Stimulated activated CD4-positive, alpha-beta T cell treated with anti-CD3 and anti-CD28 coated beads, Interleukin-1b, Interleukin-23, amount 100 ng/mL, for 4 hours (primary cell): ENCODE measurements around the gene ARID1B.

Source experiments
- DNase-seq, 2 donors: peaks; one replicate each; pipeline ENCODE4 v3.0.0-alpha.2; 2020; ENCODE audit warnings: low read depth in 2 of 2

The ARID1B gene

DNA sequence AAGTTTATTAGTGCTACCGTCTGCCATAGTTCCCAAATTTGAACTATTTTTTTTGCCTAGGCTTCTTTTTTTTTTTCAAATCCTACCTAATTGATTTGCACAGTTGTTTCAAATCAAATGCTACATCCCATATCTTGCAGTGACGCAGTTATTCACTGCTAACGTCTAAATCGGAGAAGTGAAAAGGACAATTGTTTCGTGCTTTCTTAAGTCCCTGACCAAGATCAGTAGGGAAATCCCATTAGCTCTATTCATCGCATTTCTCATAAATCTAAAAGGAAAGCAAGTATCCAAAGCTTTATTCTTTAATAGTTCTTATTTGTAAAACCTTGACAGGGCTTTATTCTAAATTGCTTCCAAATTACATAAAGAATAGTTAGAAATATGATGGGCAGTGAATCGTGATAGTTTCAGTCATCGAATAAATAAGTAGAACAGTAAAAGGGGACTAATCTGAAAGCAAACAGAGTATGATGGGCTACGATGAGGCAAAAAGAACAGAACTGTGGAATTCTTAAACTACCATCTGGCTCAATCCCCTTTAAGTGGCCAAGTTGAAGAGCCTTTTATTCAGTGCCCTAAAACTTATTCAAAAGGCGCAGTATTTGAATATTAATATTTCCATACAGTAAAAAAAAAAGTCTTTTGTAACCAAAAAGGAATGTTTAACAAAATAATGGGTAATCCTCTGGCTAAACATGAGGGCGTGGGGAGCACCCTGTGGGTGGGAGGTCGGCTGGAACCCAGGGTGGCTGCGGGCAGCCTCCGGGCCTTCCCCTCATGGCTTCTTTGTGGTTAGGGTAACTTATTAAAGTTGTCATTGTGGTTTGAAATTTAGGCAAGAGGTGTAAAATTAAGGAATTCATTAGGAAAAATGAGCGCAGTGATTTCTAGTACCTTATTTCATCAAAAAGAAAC, 3.0 kb upstream of the ARID1B start:
- DNase-seq: no peak

DNA sequence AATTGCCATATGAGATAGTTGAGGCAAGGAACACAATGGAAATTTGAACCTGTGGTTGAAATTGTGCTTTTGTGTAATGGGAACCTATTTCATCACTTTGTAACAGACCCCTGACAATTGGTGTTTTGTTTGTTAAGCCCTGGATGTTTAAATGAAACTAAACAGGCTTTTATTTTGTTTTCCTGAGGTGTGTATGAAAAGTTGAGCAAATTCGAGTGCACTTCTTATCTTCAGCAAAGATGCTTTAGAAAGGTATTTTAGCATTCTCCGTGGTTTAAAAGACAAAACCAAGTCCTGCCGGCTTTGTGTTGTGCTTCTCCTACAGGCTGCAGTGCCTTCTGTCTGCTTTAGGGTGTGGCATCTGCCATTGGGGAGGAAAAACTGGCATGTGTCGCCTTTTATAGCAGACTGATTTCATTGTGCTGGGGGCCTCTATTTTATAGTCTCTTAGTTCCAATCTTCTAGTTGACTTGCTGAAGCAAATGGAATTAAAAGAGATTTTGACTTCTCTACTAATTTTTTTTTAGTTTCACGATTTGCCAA, 2.2 kb upstream of the ARID1B start:
- DNase-seq: no peak

DNA sequence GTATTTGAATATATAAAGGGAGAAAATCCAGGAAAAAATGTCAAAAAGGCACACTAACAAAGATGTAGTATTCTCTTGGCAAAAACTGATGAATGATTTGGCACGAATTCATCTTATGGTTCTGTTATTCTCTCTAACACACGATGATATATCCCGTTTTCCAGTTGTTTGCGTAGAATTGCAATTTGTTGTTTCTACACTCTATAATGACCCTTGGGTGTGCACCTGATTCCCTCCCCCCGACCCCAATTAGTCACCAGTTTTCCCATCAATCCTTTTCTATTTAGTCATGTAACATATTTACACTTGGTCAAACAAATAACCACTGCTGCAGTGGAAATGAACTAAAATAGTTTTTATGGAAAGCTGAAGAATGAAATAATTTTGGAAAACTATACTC, 1.5 kb upstream of the ARID1B start:
- DNase-seq: no peak

DNA sequence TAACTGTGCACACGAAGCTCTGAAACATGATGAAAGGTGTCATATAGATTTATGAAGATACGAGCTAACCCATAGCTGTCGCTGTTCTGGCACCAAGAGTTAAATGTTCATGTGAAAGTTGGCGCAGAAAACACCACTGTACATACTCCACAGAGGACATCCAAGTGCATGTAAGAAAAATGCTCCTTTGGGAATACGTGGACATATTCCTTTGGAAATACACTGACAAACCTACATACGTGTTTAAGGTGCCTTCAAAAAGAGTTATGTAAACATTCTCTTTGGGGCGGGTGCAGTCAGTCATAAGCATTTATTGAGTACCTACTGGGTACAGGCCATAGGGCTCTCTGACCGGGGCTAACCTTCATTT, 723 bp upstream of the ARID1B start:
- peak in 1 of 2 donors; percentile 5 for DNase-seq

DNA sequence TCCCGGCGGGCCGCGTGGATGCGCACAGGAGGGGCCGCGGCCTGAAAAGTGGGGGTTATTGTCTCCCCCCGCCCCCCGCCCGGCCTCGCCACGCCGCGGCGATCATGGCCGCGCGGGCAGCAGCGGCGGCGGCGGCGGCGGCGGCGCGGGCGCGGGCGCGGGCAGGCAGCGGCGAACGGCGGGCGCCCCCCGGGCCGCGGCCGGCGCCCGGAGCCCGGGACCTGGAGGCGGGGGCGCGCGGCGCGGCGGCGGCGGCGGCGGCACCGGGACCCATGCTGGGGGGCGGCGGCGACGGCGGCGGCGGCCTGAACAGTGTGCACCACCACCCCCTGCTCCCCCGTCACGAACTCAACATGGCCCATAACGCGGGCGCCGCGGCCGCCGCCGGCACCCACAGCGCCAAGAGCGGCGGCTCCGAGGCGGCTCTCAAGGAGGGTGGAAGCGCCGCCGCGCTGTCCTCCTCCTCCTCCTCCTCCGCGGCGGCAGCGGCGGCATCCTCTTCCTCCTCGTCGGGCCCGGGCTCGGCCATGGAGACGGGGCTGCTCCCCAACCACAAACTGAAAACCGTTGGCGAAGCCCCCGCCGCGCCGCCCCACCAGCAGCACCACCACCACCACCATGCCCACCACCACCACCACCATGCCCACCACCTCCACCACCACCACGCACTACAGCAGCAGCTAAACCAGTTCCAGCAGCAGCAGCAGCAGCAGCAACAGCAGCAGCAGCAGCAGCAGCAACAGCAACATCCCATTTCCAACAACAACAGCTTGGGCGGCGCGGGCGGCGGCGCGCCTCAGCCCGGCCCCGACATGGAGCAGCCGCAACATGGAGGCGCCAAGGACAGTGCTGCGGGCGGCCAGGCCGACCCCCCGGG, 637 bp downstream of the ARID1B start:
- peak; percentile 37 to 61 for DNase-seq

DNA sequence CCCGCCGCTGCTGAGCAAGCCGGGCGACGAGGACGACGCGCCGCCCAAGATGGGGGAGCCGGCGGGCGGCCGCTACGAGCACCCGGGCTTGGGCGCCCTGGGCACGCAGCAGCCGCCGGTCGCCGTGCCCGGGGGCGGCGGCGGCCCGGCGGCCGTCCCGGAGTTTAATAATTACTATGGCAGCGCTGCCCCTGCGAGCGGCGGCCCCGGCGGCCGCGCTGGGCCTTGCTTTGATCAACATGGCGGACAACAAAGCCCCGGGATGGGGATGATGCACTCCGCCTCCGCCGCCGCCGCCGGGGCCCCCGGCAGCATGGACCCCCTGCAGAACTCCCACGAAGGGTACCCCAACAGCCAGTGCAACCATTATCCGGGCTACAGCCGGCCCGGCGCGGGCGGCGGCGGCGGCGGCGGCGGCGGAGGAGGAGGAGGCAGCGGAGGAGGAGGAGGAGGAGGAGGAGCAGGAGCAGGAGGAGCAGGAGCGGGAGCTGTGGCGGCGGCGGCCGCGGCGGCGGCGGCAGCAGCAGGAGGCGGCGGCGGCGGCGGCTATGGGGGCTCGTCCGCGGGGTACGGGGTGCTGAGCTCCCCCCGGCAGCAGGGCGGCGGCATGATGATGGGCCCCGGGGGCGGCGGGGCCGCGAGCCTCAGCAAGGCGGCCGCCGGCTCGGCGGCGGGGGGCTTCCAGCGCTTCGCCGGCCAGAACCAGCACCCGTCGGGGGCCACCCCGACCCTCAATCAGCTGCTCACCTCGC, 1.5 kb downstream of the ARID1B start:
- peak; percentile 23 to 51 for DNase-seq

DNA sequence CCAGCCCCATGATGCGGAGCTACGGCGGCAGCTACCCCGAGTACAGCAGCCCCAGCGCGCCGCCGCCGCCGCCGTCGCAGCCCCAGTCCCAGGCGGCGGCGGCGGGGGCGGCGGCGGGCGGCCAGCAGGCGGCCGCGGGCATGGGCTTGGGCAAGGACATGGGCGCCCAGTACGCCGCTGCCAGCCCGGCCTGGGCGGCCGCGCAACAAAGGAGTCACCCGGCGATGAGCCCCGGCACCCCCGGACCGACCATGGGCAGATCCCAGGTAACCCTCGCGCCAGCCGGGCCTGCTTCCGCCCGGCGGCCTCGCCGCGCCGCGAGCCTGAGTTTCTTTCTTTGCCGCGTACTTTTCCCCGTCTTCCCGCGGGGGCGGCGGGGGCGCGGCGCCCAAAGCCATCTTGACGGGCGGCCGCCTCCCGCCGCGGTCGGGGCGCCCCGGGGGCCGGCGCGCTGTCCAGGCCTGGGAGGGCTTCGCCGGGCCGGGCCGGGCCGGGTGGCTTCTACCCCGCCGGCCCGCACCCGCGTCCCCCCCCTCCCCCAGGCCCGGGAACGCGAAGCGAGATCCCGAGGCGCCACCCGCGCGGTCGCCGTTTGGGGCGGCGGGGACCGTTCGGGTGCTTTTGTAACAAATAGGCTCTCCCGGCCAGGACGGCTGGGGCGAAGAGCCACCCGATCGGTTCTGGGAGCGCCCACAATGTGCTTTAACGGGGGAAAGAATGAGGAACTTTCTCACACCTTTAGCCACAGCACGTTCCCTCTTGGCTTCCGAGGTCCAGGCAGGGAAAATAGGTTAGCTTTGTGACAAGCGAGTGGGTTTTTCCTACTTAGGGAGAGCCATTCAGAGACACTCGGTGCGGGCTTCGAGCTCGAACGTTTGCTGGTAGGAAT, 2.3 kb downstream of the ARID1B start:
- peak; percentile 46 to 59 for DNase-seq

DNA sequence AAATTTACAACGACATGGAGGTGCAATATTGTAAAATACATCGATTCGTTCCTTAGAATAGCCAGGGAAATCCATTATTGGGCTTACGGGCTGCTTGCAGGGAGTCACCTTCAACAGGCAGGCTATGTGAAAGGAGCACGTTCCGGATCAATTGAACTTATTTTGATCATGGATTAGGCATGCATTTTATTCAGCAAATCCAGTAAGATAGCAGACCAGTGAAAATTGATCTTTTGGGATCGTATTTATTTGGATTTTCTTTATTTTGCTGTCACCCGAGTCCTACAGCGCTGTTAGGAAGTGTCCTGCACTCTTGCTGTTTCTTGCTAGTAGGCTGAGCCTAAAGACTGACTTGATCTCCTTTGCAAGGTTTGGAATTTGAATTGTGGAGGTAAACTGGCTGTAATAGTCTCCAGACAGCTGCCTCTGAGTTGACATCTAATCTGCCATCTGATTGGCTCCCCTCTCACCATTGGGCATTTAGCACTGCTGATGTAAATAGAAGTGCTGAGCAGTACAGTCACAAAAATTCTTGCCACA, 3.0 kb downstream of the ARID1B start:
- DNase-seq: peak in 1 of 2 donors; percentile 30

DNA sequence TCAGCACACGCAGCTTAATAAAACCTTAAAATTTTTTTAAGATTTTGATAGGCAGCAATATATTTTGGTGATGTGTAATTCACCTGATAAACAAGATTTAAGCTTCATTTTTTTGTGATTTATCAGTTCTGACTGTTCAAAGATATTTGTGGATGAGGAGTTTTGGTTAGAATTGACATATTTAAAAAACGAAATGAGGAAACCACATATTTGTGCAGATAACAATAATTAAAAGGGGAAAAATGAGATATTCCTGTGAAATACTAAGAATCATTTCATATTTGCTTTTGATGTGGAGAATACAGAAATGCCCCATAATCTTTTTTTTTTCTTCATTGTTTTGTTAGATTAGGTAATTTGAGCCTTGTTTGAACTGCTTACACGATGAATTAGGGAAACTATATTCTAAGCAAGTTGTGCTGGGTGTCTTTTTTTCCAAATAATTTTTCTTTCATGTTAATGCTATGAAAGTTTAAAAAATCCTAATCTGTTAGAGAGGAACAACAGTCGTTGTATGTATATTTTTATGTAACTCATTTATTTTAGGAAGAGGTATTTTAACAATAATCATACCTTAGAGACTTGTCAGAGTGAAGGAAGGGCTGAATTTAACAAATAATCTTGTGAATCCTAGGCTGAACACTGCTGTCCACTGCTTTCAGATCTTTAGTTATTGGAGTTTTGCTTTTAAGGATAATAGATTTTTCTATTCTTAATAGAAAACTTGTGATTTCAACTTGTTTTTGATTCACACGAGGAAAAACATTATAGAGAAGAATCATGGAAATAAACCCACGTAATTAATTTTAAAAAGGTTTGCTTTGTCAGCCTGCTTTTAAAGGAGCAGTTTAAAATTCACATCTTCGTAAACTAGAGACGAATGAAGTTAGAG, 4.0 kb downstream of the ARID1B start:
- no peak for DNase-seq

DNA sequence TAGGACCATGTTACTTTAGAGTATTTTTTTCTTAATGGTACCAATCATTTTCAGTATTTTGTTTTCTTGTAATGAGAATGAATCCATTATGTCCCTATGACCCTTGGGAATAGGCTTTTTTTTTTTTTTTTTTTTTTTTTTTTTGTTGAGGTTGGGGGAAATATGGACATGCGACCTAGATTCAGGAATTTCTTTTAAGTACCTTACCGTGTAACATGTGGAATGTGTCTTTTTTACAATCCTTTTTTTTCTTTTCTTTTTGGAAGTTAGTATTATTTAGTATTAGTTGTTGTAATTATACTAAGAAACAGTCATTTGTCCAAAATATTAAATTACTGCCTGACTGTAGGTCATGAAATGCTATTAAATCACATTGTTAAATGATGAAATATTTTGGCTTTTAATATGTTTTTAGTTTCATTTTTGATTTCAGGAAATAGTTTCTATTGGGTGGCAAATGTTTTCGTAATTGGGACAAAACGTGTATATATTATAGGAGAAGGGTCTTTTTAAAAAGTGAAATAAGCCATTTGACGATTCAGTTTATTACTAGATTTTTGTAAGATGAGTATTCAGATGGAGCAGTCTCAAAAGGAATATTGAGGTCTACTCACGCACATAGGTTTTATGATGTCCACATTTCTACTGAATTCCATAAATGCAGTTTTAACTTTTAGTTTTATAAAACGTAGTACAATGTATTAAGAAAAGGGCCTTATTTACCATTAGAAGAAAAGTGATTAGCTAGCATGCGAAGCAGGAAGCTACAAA, 4.9 kb downstream of the ARID1B start:
- DNase-seq: no peak

DNA sequence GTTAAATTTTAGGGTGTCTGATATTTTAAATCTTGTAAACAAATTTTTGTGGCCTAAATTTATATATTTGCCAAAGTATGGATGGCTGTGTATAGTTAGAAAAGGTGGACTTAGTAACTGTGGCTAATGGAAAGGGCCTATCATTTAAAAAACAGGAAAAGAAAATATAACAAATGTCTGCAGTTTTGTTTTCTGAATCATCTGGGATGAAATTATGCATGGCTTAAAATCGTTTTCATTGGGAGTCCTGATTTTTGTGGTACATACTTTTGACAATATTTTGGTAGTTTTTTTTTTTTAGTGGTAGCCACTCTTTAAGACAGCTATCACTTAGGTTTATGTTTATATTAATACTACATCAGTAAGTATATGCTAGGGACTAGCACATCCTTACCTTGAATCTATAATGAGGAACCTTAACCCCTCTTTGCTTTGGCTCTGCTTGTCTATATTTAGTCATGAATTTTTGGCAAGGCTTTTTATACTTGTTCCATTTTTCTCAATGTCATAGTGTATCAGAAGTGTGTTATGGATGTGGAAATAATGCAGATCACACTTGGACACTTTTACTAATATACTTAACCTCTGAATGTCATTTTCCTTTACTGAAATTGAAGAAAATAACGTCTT, 5.6 kb downstream of the ARID1B start:
- DNase-seq: no peak

DNA sequence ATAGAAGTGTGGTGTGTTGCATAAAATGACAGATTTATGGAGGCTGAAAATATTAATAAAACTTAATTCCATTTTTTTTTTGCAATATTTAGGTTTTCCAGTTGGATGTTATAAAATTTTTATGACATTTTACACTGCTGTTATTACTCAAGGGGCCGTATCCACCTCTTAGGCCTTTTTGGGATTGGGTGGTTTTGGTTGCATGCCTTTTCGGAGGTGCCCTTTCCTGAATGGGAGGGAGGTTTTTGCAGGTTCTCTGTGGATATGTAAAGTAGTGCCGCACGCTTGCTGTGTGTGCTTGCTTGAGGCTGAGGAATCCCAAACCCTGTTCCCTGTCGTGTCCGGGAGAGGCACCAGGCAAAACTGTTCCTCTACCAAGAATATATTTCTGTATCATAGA, 6.8 kb downstream of the ARID1B start:
- no peak for DNase-seq

DNA sequence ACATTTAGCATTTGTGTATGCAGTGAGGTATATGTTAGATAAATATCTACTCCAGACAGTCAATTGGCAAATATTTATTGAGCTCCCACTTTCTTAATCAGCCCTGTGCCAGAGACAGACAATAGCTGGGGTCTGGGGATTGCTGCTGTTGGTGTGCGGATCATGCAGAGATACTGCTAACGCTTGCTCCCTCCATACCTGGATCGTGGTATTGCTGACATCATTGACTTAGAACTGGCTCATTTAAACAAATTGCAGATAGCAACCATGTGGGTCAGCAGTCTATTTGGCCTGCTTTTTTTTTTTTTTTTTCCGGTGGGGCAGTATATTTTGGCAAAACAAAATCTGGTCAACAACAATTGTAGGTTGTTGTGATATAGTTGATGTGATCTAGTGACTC, 9.5 kb downstream of the ARID1B start:
- DNase-seq: no peak

DNA sequence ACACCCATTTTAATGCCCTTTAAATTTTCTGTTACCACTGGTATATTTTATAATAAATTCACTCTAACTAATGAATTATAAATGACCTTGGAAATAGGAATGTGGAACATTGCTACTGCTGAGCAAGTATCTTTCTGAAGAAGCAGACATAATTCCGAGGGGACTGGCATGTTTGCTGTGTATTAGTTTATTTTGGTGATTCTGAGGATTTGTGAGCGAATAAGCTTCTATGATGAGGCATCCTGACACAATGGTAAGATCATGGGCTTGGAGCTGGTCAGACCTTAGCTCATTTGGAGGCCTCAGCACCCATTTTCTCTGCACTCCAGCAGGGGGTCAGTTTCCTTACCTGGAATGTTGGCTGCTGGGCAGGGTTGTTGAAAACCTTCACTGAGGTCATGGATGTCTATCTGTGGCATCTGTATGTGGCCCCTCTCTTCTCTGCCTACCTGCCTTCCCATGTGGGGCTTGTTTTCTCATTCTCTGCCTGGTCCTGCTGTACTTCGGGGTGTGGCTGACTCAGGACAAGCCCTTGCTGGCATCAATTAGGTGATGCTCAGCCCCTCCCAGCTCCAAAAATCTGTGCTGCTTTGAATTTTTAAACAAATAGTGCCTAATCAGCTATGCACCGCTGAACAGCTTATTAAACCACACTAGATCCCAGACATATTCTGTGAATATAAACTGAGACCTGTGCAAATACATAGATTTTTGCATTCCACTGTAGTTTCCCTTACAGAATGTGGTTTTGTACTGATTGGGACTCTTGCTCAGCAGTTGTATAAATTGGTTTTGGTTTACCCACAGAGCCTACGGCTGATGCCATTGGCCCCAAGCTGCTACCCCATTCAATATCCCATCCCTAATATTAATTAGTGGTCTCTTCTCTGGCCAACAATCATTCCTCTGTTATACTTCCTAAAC, 10.7 kb downstream of the ARID1B start:
- DNase-seq: no peak

DNA sequence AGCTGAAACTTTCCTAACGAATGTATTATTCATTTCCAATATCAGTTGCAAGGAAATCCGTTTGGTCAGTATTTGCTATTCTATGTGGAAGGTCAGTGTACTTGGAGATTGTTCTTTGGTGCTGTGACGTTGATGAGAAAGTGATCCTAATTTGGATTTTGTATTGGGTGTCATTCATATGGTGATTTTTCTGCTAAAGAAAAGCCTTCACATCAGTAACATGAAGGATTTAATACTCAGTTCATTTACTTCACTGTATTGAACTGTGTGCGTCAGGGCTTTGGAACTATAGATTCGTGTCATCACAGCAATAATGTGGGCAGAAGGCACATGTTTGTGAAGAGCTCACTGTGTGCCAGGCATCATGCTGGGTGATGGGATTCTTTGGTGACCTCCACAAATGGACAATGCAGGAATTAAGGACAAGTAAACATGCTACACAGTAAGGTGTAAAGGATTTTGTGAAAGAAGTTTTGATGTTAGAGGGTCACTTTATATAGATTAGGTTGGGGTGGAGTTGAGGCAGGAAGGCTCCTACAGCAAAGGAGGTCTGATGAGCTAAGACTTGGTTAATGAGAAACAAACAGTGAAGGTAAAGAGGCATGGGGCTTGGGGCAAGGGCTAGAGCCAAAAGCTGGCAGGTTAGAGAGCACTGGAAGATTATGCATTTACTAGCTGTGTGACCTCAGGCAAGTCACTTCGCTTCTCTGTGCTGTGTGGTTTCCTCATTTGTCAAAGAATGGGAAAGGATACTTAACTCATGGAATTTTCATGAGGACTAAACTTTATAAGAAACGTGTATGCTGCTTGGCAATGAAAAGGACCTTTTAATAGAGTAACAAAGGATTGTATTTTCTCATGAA, 12.1 kb downstream of the ARID1B start:
- no peak for DNase-seq

DNA sequence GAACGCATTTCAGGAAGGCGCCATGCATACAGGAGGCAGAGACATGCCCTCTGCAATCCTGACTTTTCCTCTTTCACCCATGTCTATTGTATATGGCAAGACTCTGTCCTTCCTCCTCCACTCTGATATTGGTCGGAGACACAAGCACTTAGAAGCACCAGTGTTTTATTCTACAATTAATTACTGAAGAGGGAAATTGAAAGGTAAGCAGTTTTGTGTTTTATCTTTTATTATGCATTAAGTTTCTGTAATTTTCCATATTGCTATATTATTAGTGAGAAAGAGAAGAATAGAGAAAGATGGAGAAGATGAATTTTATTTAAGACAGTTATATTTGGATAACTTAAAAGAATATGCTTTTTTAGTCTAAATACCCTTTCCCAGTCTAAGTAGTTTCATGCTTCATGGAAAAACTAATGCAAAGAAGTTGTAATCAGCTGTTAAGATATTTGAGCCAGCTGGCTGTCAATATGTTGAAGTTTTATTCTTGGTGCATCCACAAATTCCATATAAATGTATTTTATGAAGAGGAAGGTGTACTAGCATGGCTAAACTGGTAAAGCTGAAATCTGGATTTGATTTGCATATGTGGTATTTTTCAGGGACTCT, 13.6 kb downstream of the ARID1B start:
- no peak for DNase-seq
